ENCODE data around the gene CCL16.
"Not testable (repeated sequence)": the region's sequence is repeated elsewhere in the genome, so short reads cannot be mapped to it uniquely, and the experiment has no call there.

GRCh38 chr17:35938492-35938891, 42.8 kb downstream of the CCL16 start:
- TF ChIP-seq CTCF, POLR2A (IDR thresholded peaks at IDR 0.05): not testable (repeated sequence)
